Hematopoietic multipotent progenitor cell treated with erythropoietin and hydrocortisone succinate and interleukin-3 and kit ligand, for 8 days (in vitro differentiated cells): ENCODE data around the gene SLC2A3.
"Not testable (repeated sequence)": the region's sequence is repeated elsewhere in the genome, so short reads cannot be mapped to it uniquely, and the experiment has no call there.

Experiments used
- DNase-seq: peaks from one replicate; pipeline ENCODE4 v3.0.0-alpha.2; 2015

SLC2A3 gene

GRCh38 chr12:7915661-7916403, 20.2 kb downstream of the SLC2A3 start:
- DNase-seq = peak; percentile 34

DNA sequence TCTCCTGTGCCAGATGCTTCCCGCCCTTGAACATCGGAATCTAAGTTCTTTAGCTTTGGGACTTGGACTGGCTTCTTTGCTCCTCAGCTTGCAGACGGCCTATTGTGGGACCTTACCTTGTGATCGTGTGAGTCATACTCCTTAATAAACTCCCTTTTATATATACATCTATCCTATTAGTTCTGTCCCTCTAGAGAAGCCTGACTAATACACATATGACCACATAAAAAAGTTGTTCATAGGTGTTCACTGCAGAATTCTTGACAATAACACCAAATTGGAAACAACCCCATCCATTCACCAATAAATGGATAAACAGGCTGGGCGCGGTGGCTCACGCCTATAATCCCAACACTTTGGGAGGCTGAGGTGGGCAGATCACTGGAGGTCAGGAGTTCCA, 25.9 kb downstream of the SLC2A3 start:
- DNase-seq = not testable (repeated sequence)

GRCh38 chr12:7907009-7907408, 29.0 kb downstream of the SLC2A3 start:
- DNase-seq = peak; percentile 93

- DNase-seq = not testable (repeated sequence)
Observed at GRCh38 chr12:7906303-7906702, 29.7 kb downstream of the SLC2A3 start.

- DNase-seq = not testable (repeated sequence)
Observed at GRCh38 chr12:7905600-7906125, 30.3 kb downstream of the SLC2A3 start.

- peak; percentile 84 for DNase-seq
Observed at GRCh38 chr12:7905071-7905470, 30.9 kb downstream of the SLC2A3 start.

GRCh38 chr12:7902416-7902815, 33.6 kb downstream of the SLC2A3 start:
- not testable (repeated sequence) for DNase-seq

GRCh38 chr12:7899755-7900154, 36.2 kb downstream of the SLC2A3 start:
- DNase-seq = no peak

DNA sequence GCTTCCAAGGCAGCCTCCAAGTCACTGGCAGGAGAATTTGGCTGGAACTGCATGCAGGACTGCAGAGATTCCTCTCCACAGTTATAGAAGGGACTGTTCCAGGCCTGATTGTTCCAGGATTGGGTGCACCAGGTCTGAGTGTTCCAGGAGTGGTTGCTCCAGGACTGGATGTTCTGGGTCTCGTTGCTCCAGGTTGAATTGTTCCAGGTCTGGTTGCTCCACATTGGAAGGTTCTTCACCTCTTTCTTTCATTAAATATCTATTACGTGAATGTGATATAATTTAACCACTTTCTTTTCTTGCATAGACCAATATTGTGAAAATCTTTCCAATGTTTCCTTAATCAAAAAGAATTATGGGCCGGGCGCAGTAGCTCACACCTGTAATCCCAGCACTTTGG, 39.3 kb downstream of the SLC2A3 start:
- DNase-seq = not testable (repeated sequence)

GRCh38 chr12:7892186-7892980, 43.6 kb downstream of the SLC2A3 start:
- no peak for DNase-seq

DNA sequence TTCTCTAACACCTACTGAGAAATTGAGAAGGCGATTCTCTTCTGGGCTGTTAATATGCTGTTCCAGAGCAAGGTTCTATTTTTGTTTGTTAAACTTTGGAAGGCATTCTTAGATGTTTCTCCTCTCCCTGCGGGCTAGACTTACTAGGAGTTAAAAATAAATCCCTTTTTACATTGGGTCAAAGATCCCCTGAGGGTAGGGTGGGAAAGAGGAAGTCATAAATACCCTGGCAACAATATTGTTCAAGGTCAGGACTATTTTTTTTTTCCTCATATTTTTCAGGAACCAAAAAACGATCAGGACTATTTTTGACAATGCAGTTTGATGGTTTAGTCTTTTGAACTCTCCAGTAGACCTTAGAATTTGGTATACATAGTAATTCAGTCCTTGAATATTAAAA, 51.3 kb downstream of the SLC2A3 start:
- DNase-seq = no peak

DNA sequence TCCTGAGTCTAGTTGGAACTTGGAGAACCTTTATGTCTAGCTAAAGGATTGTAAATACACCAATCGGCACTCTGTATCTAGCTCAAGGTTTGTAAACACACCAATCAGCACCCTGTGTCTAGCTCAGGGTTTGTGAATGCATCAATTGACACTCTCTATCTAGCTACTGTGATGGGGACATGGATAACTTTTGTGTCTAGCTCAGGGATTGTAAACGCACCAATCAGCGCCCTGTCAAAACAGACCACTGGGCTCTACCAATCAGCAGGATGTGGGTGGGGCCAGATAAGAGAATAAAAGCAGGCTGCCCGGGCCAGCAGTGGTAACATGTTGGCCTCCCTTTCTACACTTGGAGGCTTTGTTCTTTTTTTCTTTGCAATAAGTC, 54.3 kb downstream of the SLC2A3 start:
- DNase-seq = not testable (repeated sequence)

- DNase-seq = not testable (repeated sequence)
Observed at GRCh38 chr12:7880952-7881735, 54.8 kb downstream of the SLC2A3 start.

DNA sequence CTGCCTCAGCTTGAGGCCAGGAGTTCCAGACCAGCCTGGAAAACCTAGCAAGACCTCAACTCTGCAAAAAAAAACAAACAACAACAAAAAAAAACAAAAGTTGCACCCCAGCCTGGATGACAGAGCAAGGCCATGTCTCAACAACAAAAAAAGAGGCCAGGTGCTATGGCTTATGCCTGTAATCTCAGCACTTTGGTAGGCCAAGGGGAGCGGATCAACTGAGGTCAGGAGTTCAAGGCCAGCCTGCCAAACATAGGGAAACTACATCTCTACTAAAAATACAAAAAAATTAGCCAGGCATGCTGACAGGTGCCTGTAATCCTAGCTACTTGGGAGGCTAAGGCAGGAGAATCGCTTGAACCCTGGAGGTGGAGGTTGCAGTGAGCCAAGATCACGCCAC, 56.7 kb downstream of the SLC2A3 start:
- no peak for DNase-seq

DNA sequence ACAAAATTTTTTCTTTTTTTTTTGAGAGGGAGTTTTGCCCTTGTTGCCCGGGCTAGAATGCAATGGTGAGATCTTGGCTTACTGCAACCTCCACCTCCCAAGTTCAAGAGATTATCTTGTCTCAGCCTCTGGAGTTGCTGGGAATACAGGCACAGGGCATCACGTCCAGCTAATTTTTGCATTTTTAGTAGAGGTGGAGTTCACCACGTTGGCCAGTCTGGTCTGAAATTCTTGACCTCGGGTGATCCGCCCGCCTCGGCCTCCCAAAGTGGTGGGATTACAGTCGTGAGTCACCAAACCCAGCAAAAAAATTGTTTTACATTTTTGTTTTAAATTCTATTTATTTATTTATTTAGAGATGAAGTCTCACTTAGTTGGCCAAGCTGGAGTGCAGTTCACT, 58.6 kb downstream of the SLC2A3 start:
- DNase-seq = no peak

DNA sequence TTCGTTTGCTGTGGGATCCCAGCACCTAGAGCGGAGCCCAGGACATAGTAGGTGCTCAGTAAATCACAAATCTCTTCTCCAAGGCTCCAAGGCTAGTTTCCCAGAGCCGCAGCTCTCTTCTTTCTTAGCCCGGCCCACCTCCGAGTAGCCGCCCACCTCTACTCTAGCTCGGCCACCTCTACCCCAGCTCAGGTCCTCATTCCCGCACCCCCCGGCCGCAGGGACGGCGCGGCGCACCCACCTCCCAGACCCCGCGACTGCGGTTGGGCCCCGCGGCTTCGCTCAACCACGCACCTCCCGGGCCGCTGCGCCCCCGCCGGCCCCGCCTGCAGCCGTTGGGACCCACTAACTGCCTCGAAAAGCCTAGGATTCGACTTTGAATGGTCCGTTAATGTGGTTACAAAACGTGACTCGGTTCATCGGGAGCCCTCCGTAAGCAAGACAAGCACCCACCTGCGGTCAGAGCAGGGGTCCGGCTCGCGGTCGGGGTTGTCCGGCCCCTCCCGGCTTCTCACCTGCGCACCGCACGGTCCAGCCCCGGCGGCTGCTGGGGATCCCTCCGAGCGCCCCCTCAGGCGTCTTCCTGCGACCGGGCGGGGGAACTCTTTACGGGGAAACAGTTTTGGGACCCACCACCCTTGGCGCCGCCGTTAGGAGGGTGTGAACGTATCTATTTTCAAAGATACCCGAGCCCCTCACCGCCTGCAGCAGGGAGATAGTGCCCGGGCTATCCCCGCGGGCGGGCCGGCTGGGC, 63.2 kb downstream of the SLC2A3 start, which contains the start of gene SLC2A14:
TSS of gene SLC2A14 (minus strand) at position 350 of the 754 bp plus-strand sequence. CDS start 3,035 bp downstream, outside the sequence.
- DNase-seq = peak; percentile 95

DNA sequence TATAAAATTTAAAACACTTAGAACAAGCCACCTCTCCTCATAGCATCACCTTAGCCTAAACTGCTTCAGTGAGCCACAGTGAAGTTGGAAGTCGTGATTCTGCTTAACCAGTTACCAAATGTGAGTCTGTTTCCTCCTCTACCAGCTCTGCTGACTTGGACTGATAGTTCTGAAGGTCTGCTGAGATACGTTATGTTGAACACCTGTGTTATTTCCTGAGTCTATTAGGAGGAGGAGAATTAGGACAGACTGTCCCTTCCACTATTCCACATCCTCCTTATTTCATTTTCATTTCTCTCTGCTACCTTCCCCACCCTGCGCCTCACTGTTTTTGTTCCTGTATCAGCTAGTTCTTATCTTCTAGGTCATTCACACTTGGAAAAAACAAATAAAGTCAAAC, 65.7 kb downstream of the SLC2A3 start:
- DNase-seq = no peak
